Retinal pigment epithelial cell (primary cell): Measurements from ENCODE around the gene MUC4.
"Not testable (repeated sequence)": the region's sequence is repeated elsewhere in the genome, so short reads cannot be mapped to it uniquely, and the experiment has no call there.

Source experiments
- DNase-seq: peaks from one replicate; pipeline ENCODE4 v3.0.0-alpha.2; 2010; ENCODE audit warnings: low read depth
- H3K4me3 ChIP-seq: 2 replicates; pipeline ENCODE4 v1.5.1; 2011; ENCODE audit warnings: mild to moderate bottlenecking, low read length, control low read depth, moderate library complexity
- TF ChIP-seq, protein P1 (sequence below): conservative IDR thresholded peaks from 2 replicates; pipeline ENCODE4 v1.5.1; 2011; ENCODE audit warnings: low read depth, low read length, control low read depth, inconsistent platforms

MUC4 gene

GRCh38 chr3:195729476-195730251 is 82.1 kb downstream of the MUC4 start:
- no peak overlapping the region for H3K4me3 ChIP-seq
- DNase-seq = no peak
- TF ChIP-seq, protein P1, sequence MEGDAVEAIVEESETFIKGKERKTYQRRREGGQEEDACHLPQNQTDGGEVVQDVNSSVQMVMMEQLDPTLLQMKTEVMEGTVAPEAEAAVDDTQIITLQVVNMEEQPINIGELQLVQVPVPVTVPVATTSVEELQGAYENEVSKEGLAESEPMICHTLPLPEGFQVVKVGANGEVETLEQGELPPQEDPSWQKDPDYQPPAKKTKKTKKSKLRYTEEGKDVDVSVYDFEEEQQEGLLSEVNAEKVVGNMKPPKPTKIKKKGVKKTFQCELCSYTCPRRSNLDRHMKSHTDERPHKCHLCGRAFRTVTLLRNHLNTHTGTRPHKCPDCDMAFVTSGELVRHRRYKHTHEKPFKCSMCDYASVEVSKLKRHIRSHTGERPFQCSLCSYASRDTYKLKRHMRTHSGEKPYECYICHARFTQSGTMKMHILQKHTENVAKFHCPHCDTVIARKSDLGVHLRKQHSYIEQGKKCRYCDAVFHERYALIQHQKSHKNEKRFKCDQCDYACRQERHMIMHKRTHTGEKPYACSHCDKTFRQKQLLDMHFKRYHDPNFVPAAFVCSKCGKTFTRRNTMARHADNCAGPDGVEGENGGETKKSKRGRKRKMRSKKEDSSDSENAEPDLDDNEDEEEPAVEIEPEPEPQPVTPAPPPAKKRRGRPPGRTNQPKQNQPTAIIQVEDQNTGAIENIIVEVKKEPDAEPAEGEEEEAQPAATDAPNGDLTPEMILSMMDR = no peak

GRCh38 chr3:195728789-195729188 is 82.9 kb downstream of the MUC4 start:
- not testable (repeated sequence) for H3K4me3 ChIP-seq, DNase-seq

DNA sequence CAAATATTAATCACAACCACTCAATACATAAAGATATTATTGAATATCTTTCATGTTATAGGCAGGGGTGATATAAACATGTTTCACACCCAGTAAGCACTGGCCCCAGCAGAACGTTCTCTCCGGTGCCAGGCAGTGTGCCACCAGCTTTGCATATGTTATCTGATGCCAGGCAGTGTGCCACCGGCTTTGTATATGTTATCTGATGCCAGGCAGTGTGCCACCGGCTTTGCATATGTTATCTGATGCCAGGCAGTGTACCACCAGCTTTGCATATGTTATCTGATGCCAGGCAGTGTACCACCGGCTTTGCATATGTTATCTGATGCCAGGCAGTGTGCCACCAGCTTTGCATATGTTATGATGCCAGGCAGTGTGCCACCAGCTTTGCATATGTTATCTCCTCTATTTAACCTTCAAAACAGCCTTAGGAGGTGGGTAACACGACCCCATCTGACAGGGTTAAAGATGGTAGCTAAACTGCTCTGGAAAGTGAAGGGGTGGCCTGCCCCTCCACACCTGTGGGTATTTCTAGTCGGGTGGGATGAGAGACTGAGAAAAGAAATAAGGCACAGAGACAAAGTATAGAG is 84.0 kb downstream of the MUC4 start:
- TF ChIP-seq, protein P1 = no peak
- no peak overlapping the region for H3K4me3 ChIP-seq
- DNase-seq = no peak

DNA sequence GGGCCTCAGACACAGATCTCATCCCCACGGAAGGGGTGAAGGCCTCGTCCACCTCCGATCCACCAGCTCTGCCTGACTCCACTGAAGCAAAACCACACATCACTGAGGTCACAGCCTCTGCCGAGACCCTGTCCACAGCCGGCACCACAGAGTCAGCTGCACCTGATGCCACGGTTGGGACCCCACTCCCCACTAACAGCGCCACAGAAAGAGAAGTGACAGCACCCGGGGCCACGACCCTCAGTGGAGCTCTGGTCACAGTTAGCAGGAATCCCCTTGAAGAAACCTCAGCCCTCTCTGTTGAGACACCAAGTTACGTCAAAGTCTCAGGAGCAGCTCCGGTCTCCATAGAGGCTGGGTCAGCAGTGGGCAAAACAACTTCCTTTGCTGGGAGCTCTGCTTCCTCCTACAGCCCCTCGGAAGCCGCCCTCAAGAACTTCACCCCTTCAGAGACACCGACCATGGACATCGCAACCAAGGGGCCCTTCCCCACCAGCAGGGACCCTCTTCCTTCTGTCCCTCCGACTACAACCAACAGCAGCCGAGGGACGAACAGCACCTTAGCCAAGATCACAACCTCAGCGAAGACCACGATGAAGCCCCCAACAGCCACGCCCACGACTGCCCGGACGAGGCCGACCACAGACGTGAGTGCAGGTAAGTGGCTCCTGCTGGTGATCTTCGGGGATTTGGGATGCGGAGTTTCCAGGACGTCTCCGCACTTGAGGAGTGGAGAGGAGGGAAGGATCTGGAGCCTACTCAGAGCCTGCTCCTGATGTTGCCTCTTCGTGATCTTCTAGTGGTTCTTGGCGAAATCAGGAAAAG is 85.6 kb downstream of the MUC4 start:
- not testable (repeated sequence) for H3K4me3 ChIP-seq, DNase-seq

DNA sequence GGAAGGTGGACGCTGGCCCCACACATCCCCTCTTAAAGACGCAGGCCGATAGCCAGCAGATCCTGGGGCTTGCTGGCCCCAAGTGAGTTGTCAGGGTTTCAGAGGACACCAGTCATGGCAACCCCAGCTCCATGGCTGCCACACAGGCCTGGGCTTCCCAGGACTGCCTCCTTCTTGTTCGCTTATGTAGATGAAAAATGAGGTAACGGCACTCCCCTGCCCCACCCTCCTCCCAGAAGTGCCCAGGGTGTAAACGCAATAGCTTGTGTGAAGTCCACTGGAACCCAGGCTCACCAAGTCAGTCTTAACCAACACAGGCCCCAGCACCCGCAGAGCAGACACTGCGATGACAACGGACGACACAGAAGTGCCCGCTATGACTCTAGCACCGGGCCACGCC is 87.4 kb downstream of the MUC4 start:
- DNase-seq, H3K4me3 ChIP-seq: not testable (repeated sequence)

DNA sequence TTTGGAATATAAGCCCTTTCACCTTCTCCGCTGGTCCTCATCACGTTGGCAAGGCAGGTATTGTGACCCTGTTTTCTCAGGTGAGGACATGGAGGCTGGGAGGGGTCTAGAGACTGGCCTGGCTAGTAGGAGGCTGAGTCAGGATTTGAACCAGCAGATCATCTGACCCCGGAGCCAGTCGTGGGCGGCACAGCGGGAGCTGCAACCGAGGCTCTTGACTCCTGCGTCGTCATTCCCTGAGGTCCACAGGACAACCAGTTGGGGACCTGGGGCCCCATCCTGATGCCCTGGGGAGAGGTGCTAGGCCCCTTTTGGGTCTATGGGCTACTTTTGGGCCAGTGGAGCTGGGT is 88.8 kb downstream of the MUC4 start:
- not testable (repeated sequence) for H3K4me3 ChIP-seq, DNase-seq

DNA sequence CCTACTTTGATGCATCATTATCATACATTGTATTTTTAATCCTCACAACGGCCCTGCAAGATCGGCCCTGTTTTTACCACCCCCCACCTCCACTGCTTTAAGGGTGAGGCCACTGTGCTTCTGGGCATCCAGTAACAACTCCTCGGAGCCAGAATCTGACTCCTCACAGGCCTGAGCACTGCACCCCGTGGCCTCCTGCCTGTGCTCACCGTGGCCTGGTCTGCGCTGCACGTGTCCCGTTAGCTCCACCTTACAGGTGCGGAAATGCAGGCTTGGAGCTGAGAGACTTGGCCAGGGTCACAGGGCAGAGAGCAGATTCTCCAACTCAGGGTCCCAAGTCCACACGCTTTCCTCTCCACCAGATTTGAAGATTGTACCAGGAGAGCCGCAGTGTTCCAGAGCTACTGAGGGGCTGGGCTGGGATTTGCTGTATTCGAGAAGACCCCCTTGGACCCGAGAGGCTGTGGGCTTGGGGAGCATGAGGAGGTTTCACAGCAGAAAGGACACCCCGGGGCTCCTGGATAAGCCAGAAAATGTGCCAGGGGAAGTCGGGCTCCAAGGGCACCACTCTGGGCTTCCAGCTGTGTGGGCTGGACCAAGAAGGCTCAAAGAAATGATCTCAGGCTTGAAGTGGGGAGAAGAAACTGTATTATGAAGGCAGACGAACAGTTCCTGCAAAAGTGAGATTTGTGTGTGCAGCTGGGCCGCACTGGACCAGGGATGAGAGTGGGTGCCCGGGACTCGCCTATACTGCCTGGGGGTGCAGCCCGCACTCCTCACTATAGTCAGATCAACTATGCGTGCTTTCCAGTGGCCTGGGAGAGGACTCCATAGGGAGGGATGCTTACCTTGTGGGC is 89.4 kb downstream of the MUC4 start:
- not testable (repeated sequence) for H3K4me3 ChIP-seq, DNase-seq

DNA sequence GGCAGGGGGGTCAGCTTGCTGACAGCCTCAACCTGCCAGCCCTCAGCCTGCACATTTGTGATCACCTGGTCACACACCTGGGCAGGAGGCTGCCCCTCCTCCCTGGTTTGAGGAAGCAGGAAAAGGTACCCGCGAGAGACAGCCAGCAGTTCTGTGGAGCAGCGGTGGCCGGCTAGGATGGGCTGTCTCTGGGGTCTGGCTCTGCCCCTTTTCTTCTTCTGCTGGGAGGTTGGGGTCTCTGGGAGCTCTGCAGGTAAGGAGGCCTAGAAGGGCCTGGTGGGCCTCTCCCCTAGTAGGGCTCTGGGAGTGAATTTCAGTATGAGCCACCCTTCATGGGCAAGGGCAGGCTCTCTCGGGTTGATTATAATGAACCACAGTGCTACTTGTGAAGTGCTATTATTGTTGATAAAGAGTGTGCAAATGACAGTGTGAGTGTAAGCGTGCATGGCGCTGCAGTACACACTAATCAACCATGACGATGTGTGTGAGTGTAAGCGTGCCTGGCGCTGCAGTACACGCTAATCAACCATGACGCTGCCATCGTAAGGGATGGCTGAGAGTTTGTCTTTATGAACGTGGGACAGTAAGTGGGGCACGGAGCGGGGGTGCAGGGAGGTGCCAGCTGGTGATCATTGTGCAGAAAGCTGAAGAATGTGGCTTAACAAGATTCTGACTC is 90.8 kb downstream of the MUC4 start, which contains the start of gene MUC20:
Gene MUC20 (plus strand): TSS at position 148 of the 676 bp plus-strand sequence. CDS start 30 bp downstream, at position 178.
- not testable (repeated sequence) for DNase-seq, H3K4me3 ChIP-seq

DNA sequence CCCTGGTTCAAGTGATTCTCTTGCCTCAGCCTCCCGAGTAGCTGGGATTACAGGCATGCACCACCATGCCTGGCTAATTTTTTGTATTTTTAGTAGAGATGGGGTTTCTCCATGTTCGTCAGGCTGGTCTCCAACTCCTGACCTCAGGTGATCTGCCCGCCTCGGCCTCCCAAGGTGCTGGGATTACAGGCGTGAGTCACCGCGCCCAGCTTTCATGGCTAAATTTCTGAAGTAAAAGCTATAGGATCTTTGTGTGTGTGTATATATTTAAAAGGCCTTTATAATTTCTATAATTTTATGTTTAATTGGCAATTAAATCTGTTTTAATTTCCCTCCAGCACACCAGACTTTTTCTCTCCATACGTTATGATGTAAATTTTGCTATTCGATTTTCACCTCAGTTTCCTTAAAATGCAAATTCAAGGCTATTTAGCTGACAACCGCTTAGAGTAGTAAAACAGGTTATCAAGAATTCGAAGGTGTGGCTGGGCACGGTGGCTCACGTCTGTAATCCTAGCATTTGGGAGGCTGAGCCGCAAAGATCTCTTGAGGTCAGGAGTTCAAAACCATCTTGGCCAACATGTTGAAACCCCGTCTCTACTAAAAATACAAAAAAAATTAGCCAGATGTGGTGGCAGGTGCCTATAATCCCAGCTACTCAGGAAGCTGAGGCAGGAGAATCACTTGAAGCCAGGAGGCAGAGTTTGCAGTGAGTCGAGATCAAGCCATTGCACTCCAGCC is 92.0 kb downstream of the MUC4 start:
- not testable (repeated sequence) for H3K4me3 ChIP-seq, DNase-seq

- TF ChIP-seq, protein P1 = no peak
- DNase-seq = no peak
- H3K4me3 ChIP-seq = no peak overlapping the region
Measured at GRCh38 chr3:195718477-195718984, 93.2 kb downstream of the MUC4 start.
